ENCODE results near the gene SNTG2. TPM values are rescaled to one million over a fixed set of nuclear protein-coding genes. Genes with fewer than 3 reads are reported as not detected.
"Not testable (repeated sequence)": the region's sequence is repeated elsewhere in the genome, so short reads cannot be mapped to it uniquely, and the experiment has no call there.

Gene SNTG2
- total RNA-seq, 1 donor from 2014 or later, result 0.47 TPM

DNA sequence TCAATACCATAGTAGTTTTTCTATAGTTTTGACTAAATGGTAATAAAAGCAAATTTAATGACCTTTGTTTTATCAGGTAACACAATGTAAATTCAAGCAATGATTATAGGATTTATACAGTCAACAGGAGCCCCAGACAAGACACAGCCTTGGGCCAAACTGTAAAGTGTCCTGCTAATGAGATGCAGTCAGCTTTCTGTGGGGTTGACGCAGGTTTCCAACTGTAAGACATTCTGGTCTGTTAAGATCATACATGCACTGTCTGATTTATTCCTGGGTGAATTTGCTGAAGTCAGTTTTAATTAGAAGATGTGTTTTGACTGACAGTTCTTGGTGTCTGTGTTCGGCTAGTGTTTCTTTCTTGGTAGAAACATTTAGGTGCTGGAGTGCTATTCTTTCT is 180.3 kb downstream of the SNTG2 start:
- Mint-ChIP-seq H3K27me3 (ENCODE audit: low read depth) (no peaks in the 10 kb centered on the region), H3K4me1 (peaks cover under 1% of the 10 kb centered on the region), H3K36me3 (ENCODE audit: low read depth) (no peaks in the 10 kb centered on the region), H3K9me3 (no peaks in the 10 kb centered on the region), H3K4me3 (no peak overlapping the region), H3K27ac (ENCODE audit: unreplicated experiment) (no peak overlapping the region)
- DNase-seq (ENCODE audit: low read depth, low spot score), result no peak
- TF ChIP-seq, protein P1, sequence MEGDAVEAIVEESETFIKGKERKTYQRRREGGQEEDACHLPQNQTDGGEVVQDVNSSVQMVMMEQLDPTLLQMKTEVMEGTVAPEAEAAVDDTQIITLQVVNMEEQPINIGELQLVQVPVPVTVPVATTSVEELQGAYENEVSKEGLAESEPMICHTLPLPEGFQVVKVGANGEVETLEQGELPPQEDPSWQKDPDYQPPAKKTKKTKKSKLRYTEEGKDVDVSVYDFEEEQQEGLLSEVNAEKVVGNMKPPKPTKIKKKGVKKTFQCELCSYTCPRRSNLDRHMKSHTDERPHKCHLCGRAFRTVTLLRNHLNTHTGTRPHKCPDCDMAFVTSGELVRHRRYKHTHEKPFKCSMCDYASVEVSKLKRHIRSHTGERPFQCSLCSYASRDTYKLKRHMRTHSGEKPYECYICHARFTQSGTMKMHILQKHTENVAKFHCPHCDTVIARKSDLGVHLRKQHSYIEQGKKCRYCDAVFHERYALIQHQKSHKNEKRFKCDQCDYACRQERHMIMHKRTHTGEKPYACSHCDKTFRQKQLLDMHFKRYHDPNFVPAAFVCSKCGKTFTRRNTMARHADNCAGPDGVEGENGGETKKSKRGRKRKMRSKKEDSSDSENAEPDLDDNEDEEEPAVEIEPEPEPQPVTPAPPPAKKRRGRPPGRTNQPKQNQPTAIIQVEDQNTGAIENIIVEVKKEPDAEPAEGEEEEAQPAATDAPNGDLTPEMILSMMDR (conservative IDR thresholded peaks at IDR 0.05), result no peak

DNA sequence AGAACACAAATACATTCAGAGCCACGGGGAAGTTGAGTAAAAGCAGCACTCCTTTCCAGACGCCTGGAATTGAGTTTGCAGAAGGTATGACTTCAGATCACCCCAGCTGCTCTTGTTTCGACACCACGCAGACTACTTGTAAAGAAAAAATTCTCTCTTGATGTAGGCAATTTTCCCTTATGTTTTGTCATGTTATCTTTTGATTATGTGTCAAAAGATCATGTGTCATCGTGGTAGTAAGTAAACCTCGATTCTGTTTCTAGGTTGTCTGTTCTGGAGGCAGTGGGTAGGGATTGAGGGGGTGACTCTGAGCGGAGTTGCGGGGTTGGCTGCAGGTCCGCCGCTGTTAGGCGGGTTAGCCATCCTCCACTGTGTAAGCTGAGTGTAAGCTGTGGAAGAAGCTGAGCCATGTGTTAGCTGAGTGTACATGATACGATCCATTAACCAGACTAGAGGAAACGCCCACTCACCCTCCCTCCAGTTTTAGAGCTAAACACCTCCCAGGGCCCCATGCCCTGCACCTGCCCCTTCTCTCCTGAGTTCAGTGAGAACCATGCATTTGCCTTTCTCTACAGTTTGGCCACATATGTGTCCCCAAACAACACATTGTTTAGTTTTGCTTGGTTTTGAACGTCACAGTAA is 181.8 kb downstream of the SNTG2 start:
- H3K4me1 Mint-ChIP-seq, result peaks cover 4% of the 10 kb centered on the region
- no peak overlapping the region for H3K27ac Mint-ChIP-seq (ENCODE audit: unreplicated experiment)
- TF ChIP-seq, protein P1 (conservative IDR thresholded peaks at IDR 0.05), result no peak
- H3K36me3 Mint-ChIP-seq (ENCODE audit: low read depth), result no peaks in the 10 kb centered on the region
- no peaks in the 10 kb centered on the region for H3K27me3 Mint-ChIP-seq (ENCODE audit: low read depth)
- no peak for DNase-seq (ENCODE audit: low read depth, low spot score)
- H3K4me3 Mint-ChIP-seq, result no peak overlapping the region
- no peaks in the 10 kb centered on the region for H3K9me3 Mint-ChIP-seq

DNA sequence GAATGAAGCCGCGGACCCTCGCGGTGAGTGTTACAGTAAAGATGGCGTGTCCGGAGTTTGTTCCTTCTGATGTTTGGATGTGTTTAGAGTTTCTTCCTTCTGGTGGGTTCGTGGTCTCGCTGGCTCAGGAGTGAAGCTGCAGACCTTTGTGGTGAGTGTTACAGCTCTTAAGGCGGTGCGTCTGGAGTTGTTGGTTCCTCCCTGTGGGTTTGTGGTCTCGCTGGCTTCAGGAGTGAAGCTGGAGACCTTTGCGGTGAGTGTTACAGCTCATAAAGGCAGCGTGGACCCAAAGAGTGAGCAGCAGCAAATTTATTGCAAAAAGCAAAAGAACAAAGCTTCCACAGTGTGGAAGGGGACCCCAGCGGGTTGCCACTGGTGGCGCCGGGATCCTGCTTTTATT is 183.2 kb downstream of the SNTG2 start:
- not testable (repeated sequence) for H3K27ac Mint-ChIP-seq (ENCODE audit: unreplicated experiment); H3K4me3 Mint-ChIP-seq; H3K9me3 Mint-ChIP-seq; H3K27me3 Mint-ChIP-seq (ENCODE audit: low read depth); H3K36me3 Mint-ChIP-seq (ENCODE audit: low read depth); H3K4me1 Mint-ChIP-seq; DNase-seq (ENCODE audit: low read depth, low spot score)

DNA sequence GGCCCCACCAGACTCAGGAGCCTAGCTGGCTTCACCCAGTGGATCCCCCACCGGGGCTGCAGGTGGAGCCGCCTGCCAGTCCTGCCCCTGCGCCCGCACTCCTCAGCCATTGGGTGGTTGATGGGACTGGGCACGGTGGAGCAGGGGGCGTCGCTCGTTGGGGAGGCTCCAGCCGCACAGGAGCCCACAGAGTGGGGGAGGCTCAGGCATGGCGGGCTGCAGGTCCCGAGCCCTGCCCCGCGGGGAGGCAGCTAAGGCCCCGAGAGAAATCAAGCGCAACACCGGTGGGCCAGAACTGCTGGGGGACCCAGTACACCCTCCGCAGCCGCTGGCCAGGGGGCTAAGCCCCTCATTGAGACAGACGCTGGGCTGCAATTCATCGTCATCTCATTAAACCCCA is 184.0 kb downstream of the SNTG2 start:
- DNase-seq (ENCODE audit: low read depth, low spot score), result no peak
- no peaks in the 10 kb centered on the region for H3K9me3 Mint-ChIP-seq
- no peaks in the 10 kb centered on the region for H3K27me3 Mint-ChIP-seq (ENCODE audit: low read depth)
- TF ChIP-seq, protein P1 (conservative IDR thresholded peaks at IDR 0.05), result no peak
- no peak overlapping the region for H3K27ac Mint-ChIP-seq (ENCODE audit: unreplicated experiment)
- H3K36me3 Mint-ChIP-seq (ENCODE audit: low read depth), result no peaks in the 10 kb centered on the region
- H3K4me1 Mint-ChIP-seq, result peaks cover 4% of the 10 kb centered on the region
- no peak overlapping the region for H3K4me3 Mint-ChIP-seq

DNA sequence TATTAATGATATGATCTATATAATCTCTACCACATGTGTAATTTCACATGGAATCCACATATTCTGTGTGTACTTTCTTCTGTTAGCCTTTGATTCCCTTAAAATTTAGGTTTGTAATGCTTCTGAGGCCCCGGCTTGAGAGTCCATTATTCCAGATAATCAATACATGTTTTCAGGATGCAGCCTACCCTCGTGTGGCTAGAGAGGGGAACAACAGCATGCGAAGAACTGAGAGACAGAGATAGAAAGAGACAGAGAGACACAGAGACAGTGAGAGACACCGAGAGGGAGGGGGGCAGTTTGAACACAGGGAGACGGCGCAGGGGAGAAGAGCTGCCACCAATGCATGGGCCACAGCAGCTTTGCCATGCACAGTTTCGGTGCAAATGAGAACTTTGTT is 185.4 kb downstream of the SNTG2 start:
- TF ChIP-seq, protein P1 (conservative IDR thresholded peaks at IDR 0.05), result peak; percentile 61
- no peak overlapping the region for H3K27ac Mint-ChIP-seq (ENCODE audit: unreplicated experiment)
- H3K36me3 Mint-ChIP-seq (ENCODE audit: low read depth), result no peaks in the 10 kb centered on the region
- no peaks in the 10 kb centered on the region for H3K9me3 Mint-ChIP-seq
- no peak for DNase-seq (ENCODE audit: low read depth, low spot score)
- H3K4me3 Mint-ChIP-seq, result no peak overlapping the region
- peaks cover 4% of the 10 kb centered on the region for H3K4me1 Mint-ChIP-seq
- no peaks in the 10 kb centered on the region for H3K27me3 Mint-ChIP-seq (ENCODE audit: low read depth)

DNA sequence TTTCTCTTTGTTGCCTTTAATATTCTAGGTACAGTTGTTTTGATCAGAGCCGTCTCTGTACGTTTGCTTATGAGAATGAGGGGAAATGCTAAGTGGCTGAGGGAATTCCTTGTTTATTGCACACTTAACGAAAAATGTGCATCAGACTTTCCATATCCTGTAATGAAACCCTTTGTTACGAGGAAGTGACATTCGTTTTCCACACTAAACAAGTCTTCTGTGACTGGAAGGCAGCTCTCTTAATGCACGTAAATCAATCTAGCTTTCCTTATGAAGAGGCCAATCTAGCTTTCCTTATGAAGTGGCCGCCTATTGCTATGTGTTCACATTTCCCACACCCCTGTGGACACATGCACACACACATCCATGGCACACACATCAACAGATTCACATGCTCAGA is 186.2 kb downstream of the SNTG2 start:
- Mint-ChIP-seq H3K36me3 (ENCODE audit: low read depth) (no peaks in the 10 kb centered on the region), H3K27ac (ENCODE audit: unreplicated experiment) (no peak overlapping the region), H3K4me3 (no peak overlapping the region), H3K4me1 (peaks cover 4% of the 10 kb centered on the region), H3K27me3 (ENCODE audit: low read depth) (no peaks in the 10 kb centered on the region), H3K9me3 (no peaks in the 10 kb centered on the region)
- TF ChIP-seq, protein P1 (conservative IDR thresholded peaks at IDR 0.05), result no peak
- no peak for DNase-seq (ENCODE audit: low read depth, low spot score)
